GM13976 (cell line): Measurements from ENCODE around the gene CARD6.

ENCODE experiments used
- DNase-seq: peaks from one replicate; pipeline ENCODE4 v3.0.0; 2012; ENCODE audit warnings: low spot score
- CTCF ChIP-seq: IDR thresholded peaks from 2 replicates; pipeline ENCODE4 v1.5.1; 2012; ENCODE audit warnings: borderline replicate concordance, mild to moderate bottlenecking; ENCODE audit not compliant: insufficient read depth; ENCODE audit errors: extremely low read depth, missing control alignments, control extremely low read depth
- in situ Hi-C: fragments of 300-500 bp; cut with MboI; formaldehyde crosslinking; loops from one replicate; pipeline ENCODE4 v1.12.0; 2022; ENCODE audit warnings: low sequenced_read_pairs, mixed read lengths, inconsistent platforms; ENCODE audit not compliant: unreplicated experiment

Gene CARD6

GRCh38 chr5:40829748-40830533, 11.2 kb upstream of the CARD6 start:
- TF ChIP-seq CTCF = no peak
- in situ Hi-C loops = no loop called here
- no peak for DNase-seq

GRCh38 chr5:40831346-40832210, 9.6 kb upstream of the CARD6 start:
- TF ChIP-seq CTCF = no peak
- in situ Hi-C loops = no loop called here

GRCh38 chr5:40832345-40832744, 8.8 kb upstream of the CARD6 start:
- no peak for TF ChIP-seq CTCF
- in situ Hi-C loops = no loop called here

More at GRCh38 chr5:40831346-40832210, 9.6 kb upstream of the CARD6 start:
- DNase-seq = no peak

GRCh38 chr5:40833712-40834229, 7.4 kb upstream of the CARD6 start:
- in situ Hi-C loops = no loop called here
- TF ChIP-seq CTCF = no peak
- DNase-seq = no peak

More at GRCh38 chr5:40832345-40832744, 8.8 kb upstream of the CARD6 start:
- no peak for DNase-seq

- DNase-seq = no peak
- TF ChIP-seq CTCF = no peak
- in situ Hi-C loops = no loop called here
Measured at GRCh38 chr5:40834391-40834848, 6.7 kb upstream of the CARD6 start.
